IPS-15b (cell line): Measurements from ENCODE around the gene TBC1D5.

Experiments
- H3K27me3 ChIP-seq: one replicate; pipeline ENCODE4 v1.6.1; 2013; ENCODE audit warnings: low read length; ENCODE audit not compliant: control insufficient read depth, insufficient read depth
- H3K36me3 ChIP-seq: one replicate; pipeline ENCODE4 v1.6.1; 2013; ENCODE audit warnings: low read length; ENCODE audit not compliant: control insufficient read depth, insufficient read depth
- H3K4me1 ChIP-seq: one replicate; pipeline ENCODE4 v1.6.1; 2013; ENCODE audit warnings: mild to moderate bottlenecking, low read length; ENCODE audit not compliant: control insufficient read depth, insufficient read depth
- H3K4me3 ChIP-seq: one replicate; pipeline ENCODE4 v1.5.1; 2013; ENCODE audit warnings: low read depth, low read length
- H3K9ac ChIP-seq: one replicate; pipeline ENCODE4 v1.6.1; 2013; ENCODE audit warnings: low read depth, mild to moderate bottlenecking, low read length
- H3K9me3 ChIP-seq: one replicate; pipeline ENCODE4 v1.6.1; 2013; ENCODE audit warnings: mild to moderate bottlenecking, low read length; ENCODE audit not compliant: control insufficient read depth, insufficient read depth

The TBC1D5 gene

DNA sequence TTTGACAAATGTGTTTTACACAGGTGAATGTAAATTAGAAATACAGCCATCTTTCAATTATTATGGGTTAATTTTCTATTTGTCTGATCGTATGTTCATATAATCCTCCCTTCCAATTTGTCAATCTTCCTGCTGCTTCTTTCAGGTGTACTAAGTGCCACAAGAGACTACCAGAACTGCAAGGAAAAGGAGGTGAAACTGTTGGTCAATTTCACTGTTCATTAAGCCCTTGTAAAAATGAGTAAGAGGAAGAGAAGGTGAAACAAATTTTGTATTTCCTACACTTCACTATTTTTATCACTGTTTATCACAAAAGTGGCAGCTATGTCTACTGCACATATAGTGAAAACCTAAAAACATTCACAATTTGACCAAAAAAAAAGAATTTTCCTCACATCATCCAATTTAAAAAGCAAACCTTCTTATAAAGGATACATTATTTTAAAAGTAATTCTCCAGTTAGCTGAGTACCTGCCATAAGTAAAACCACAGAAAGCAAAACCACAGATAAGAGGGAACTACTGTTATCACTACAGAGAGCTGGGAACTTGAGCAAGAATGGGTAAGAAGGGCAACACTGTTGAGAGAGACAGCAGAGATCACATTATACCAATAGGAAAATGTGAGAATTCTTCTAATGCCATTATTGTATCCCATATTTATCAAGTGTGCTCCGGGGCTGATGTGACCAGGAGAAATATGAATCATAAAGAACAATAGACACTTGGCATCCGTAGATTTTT is 163.0 kb downstream of the TBC1D5 start:
- no peak overlapping the region for H3K9ac ChIP-seq
- no peaks in the 10 kb centered on the region for H3K9me3 ChIP-seq
- no peaks in the 10 kb centered on the region for H3K4me1 ChIP-seq
- H3K36me3 ChIP-seq, result no peaks in the 10 kb centered on the region
- no peak overlapping the region for H3K4me3 ChIP-seq
- H3K27me3 ChIP-seq, result no peaks in the 10 kb centered on the region

DNA sequence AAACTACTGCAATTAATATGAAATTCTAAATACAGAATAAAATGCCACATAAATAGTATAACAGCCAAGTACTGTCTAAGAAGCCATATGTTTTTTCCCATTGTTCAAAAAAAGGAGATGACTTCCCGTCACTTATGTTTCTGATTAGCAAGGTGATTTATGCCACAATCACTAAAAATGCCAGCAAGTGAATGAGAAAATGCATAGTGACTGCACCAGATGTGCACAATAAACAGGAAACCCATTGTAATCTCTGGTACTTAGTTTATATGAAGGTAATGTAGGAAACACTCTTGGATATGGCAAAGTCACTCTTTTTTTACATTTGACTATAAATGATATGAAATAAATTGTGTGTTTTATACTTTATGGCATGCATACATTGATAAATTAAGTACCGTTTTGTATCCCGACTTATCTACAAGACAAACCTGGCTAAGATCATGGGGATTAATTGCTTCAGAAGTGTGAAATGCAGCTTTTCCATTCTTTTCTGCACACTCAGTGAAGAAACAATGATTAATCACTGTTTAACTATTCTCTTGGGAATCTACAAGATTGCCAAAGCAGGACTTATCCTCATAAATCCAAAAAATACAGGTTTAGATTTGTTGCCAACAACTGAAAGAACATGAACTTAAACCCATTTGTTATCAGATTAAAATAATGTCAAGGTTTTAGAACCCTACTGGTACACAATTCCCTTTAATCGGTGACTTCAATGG is 164.5 kb downstream of the TBC1D5 start:
- Histone ChIP-seq H3K4me3 (no peak overlapping the region), H3K36me3 (no peaks in the 10 kb centered on the region), H3K9me3 (no peaks in the 10 kb centered on the region), H3K4me1 (no peaks in the 10 kb centered on the region), H3K27me3 (no peaks in the 10 kb centered on the region), H3K9ac (no peak overlapping the region)

DNA sequence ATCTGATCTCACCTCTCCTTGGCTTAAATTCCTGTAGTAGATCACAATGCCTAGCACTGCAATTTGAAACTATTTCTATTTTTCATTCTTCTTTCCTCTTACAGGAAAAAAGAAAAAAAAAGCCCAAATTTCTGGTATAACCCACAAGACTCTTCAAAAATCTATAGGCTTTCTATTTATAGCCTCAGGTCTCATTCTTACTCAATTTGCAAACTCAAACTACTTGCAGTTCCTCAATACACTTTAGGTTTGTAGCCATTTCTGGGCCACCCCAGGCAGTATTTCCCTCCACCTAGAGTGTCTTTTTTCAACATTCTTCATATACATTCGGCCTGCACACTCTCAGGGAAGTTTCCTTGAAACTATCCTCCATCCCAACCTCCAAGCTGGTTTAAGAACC is 169.0 kb downstream of the TBC1D5 start:
- no peak overlapping the region for H3K9ac ChIP-seq
- no peaks in the 10 kb centered on the region for H3K9me3 ChIP-seq
- no peak overlapping the region for H3K4me3 ChIP-seq
- no peaks in the 10 kb centered on the region for H3K36me3 ChIP-seq
- no peaks in the 10 kb centered on the region for H3K27me3 ChIP-seq
- H3K4me1 ChIP-seq, result no peaks in the 10 kb centered on the region

DNA sequence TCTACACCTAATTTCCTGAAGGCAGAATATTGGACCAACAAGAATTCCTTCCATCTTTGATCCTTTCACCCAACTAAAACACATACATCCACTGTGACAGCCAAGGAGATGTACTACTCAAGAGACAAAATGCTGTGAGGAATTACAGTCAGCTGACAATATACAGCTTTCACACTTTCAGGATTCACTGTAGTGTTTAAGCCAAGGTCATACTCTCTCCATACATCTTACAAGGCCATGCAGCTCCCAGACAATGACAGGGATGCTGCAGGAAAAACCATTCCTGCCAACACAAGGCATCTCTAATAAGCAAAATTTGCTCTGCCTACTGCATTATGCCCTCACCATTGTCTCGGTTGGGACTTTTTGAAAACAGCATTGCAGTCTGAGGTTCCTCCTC is 170.7 kb downstream of the TBC1D5 start:
- Histone ChIP-seq H3K9me3 (no peaks in the 10 kb centered on the region), H3K27me3 (no peaks in the 10 kb centered on the region), H3K4me1 (no peaks in the 10 kb centered on the region), H3K9ac (no peak overlapping the region), H3K4me3 (no peak overlapping the region), H3K36me3 (no peaks in the 10 kb centered on the region)

DNA sequence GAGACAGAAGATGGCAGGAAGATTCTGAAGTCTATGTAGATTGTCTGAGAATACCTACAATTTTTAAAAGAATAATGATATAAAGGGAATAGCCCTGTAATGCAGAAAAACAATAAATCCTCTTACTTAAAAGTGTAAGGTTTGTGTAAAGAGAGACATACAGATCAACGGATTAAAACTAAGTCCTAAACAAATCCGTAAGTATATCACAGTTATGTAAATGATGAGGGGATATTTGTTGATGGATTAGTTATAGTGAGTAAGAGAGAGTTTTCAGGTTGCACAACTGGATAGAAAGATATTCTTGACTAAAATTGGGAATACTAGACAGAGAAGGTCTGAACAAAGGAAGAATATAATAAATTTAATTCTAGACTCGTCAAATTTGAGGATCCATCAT is 179.6 kb downstream of the TBC1D5 start:
- no peak overlapping the region for H3K4me3 ChIP-seq
- no peaks in the 10 kb centered on the region for H3K36me3 ChIP-seq
- no peaks in the 10 kb centered on the region for H3K27me3 ChIP-seq
- H3K4me1 ChIP-seq, result no peaks in the 10 kb centered on the region
- no peak overlapping the region for H3K9ac ChIP-seq
- H3K9me3 ChIP-seq, result no peaks in the 10 kb centered on the region

DNA sequence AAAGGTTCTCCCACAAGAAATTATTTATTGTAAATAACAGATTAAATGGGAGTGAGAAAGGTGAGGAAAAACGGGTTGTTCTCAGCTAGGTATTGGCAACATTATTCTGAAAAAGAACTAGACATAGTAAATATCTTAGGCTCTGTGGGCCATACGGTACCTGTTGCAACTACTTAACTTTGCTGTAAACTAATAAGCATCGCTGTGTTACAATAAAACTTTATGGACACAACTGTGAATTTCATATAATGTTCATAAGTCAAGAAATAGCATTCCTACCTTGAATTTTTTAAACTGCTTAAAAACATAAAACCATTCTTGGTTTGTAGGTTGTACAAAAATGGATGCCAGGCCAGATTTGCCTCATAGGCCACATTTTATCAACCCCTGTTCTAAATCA is 183.9 kb downstream of the TBC1D5 start:
- no peaks in the 10 kb centered on the region for H3K9me3 ChIP-seq
- no peaks in the 10 kb centered on the region for H3K36me3 ChIP-seq
- no peak overlapping the region for H3K9ac ChIP-seq
- no peak overlapping the region for H3K4me3 ChIP-seq
- H3K4me1 ChIP-seq, result peaks cover 6% of the 10 kb centered on the region
- H3K27me3 ChIP-seq, result no peaks in the 10 kb centered on the region

DNA sequence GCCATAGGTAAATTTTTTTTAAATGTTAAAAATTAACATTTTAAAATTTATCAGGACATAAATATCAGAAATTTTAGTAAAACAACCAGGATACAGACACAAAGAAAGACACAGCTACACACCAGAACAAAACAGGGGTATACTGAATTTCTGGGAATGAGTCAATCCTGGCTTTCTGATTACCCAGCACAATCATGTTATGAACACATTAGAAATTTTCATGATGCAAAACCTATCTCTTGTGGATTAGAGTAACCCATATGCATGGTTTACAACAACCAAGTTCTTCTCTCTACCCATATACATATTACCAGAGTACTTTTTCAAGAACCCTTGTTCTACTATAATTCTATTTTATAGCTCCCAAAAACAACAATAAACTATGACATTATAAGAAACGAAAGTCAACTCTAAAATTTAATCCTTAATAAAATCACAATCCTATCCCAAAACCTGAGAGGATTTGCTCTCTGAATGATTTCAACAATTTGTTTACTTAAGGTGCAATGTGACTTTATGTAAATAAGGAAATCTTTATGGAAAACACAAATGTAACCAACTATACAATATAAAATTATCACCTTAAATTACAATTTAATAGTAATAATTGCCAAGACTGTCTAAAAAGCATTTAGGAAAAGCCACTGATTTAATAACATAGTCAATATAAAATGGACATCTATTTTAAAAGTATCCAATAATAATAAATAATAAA is 184.5 kb downstream of the TBC1D5 start:
- H3K9me3 ChIP-seq, result no peaks in the 10 kb centered on the region
- H3K36me3 ChIP-seq, result no peaks in the 10 kb centered on the region
- no peak overlapping the region for H3K9ac ChIP-seq
- H3K27me3 ChIP-seq, result no peaks in the 10 kb centered on the region
- H3K4me1 ChIP-seq, result peaks cover 6% of the 10 kb centered on the region
- no peak overlapping the region for H3K4me3 ChIP-seq

DNA sequence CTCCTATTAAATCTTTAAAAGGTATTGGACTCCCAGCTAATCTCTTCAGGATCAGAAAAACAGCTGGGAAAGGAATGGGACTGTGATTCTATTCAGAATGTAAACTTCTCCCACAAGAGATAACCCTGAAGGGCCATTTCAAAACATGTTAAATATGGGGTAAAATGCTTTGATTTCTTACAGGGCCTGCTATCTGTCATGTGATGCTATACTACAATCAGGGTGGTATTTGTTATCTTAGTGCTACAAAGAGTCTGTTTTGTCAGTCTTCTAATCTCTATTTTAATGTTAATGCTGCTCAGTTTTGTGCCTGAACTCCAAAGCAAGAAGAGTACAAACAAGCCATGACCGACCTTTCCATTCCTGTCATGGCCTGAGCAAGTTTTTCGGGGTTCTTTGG is 186.9 kb downstream of the TBC1D5 start:
- H3K27me3 ChIP-seq, result no peaks in the 10 kb centered on the region
- no peak overlapping the region for H3K4me3 ChIP-seq
- H3K36me3 ChIP-seq, result no peaks in the 10 kb centered on the region
- H3K9me3 ChIP-seq, result no peaks in the 10 kb centered on the region
- peaks cover 6% of the 10 kb centered on the region for H3K4me1 ChIP-seq
- H3K9ac ChIP-seq, result no peak overlapping the region

DNA sequence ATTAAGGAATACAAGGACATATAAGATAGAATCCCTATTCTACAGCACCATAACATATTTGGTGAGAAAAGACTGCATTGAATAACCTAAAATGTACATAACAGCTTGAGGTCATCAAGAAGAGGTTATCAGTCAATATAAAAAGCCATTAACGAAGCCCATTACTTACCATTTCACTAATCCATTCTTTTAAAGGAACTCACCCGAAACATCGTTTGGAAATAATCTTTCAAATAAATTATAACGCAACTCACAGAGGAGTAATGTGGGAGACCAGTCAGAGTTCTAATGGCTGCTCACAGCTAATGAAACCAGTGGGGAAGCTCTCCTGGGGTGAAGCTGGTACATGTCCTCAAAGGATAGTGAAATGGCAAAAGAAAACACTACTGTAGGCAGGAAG is 188.4 kb downstream of the TBC1D5 start:
- Histone ChIP-seq H3K4me1 (peaks cover 6% of the 10 kb centered on the region), H3K9ac (no peak overlapping the region), H3K4me3 (no peak overlapping the region), H3K36me3 (no peaks in the 10 kb centered on the region), H3K27me3 (no peaks in the 10 kb centered on the region), H3K9me3 (no peaks in the 10 kb centered on the region)

DNA sequence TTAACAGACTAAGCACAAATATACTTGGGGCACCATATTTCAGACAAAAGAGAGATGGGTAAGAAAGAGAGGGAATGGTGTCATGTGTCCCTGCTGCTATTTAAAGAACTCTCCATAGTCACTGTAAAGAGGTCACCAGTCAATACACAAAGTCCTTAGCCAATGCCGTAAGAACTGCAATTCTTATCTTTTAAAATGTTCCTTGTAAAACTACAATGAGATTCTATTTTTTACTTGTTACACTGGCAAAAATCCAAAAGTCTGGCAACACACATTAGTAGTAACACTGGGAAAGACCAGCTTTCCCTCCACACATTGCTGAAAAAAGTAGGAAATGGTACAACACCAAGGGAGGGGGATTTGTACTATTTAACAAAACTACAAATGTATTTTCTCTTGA is 189.4 kb downstream of the TBC1D5 start:
- Histone ChIP-seq H3K36me3 (no peaks in the 10 kb centered on the region), H3K9ac (no peak overlapping the region), H3K4me1 (peaks cover 6% of the 10 kb centered on the region), H3K4me3 (no peak overlapping the region), H3K9me3 (no peaks in the 10 kb centered on the region), H3K27me3 (no peaks in the 10 kb centered on the region)

DNA sequence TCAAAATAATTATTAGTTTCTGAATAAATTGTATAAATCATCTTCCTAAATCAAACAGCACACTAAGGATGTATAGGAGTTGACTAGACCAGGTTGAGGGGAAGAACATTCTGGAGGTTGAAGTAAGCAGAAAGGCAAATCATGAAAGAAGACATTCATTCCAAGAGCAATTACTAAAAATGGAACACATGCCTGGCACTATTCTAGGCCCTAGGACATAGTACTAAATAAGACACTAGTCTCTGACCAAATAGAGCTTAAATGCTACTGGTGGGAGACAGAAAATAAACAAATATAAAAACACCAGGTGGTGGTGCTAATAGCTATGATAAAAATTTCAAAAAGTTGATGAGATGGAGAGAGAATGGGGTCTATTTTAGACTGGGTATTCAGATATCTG is 190.1 kb downstream of the TBC1D5 start:
- Histone ChIP-seq H3K9ac (no peak overlapping the region), H3K4me1 (peaks cover 6% of the 10 kb centered on the region), H3K4me3 (no peak overlapping the region), H3K27me3 (no peaks in the 10 kb centered on the region), H3K36me3 (no peaks in the 10 kb centered on the region), H3K9me3 (no peaks in the 10 kb centered on the region)

DNA sequence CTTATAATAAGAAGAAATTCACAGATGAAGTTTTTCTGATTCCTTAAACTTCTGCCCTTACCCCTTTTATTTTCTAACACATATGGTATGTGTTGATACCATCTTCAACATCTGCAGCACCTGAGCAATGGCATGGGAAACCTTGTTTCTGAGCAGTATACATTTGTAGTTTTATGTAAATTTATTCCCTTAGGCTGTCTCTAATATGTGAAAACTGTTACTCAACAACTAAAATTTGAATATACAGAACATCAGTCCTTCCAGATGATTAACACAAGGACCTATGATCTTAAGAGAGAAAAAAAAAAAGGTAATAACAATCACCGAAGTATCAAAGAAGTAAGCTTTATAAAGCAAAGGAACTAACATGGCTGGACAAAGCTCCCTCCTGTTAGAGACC is 190.5 kb downstream of the TBC1D5 start:
- Histone ChIP-seq H3K9ac (no peak overlapping the region), H3K4me1 (peaks cover 9% of the 10 kb centered on the region), H3K27me3 (no peaks in the 10 kb centered on the region), H3K9me3 (no peaks in the 10 kb centered on the region), H3K36me3 (no peaks in the 10 kb centered on the region), H3K4me3 (no peak overlapping the region)
